HUES64 (cell line): ENCODE results near the gene EPHB1.
"Not testable (repeated sequence)": the region's sequence is repeated elsewhere in the genome, so short reads cannot be mapped to it uniquely, and the experiment has no call there.

Experiments used
- H3K27ac ChIP-seq: 2 replicates; pipeline ENCODE4 v1.7.0; 2013; ENCODE audit warnings: low read depth, low read length, inconsistent platforms
- H3K27me3 ChIP-seq: 2 replicates; pipeline ENCODE4 v1.6.1; 2013; ENCODE audit warnings: mild to moderate bottlenecking, low read length; ENCODE audit not compliant: insufficient read depth
- H3K36me3 ChIP-seq: 2 replicates; pipeline ENCODE4 v1.6.1; 2013; ENCODE audit warnings: mild to moderate bottlenecking, low read length; ENCODE audit not compliant: insufficient read depth
- H3K4me1 ChIP-seq: 2 replicates; pipeline ENCODE4 v1.6.1; 2013; ENCODE audit warnings: mild to moderate bottlenecking, low read length, moderate library complexity; ENCODE audit not compliant: insufficient read depth
- H3K4me3 ChIP-seq: 2 replicates; pipeline ENCODE4 v1.5.1; 2013; ENCODE audit warnings: mild to moderate bottlenecking, low read length, moderate library complexity
- H3K9ac ChIP-seq: 2 replicates; pipeline ENCODE4 v1.6.1; 2013; ENCODE audit warnings: mild to moderate bottlenecking, low read depth, low read length
- H3K9me3 ChIP-seq: 2 replicates; pipeline ENCODE4 v1.6.1; 2013; ENCODE audit warnings: low read depth, low read length; ENCODE audit not compliant: insufficient read depth
- WGBS: fragments of 150-250, 120-280 bp; methylation state at CpG from one replicate; pipeline ENCODE4 v1.1.7; 2013; ENCODE audit warnings: missing lambda C conversion rate; 5-methylcytosine and 5-hydroxymethylcytosine counted together

Gene EPHB1

DNA sequence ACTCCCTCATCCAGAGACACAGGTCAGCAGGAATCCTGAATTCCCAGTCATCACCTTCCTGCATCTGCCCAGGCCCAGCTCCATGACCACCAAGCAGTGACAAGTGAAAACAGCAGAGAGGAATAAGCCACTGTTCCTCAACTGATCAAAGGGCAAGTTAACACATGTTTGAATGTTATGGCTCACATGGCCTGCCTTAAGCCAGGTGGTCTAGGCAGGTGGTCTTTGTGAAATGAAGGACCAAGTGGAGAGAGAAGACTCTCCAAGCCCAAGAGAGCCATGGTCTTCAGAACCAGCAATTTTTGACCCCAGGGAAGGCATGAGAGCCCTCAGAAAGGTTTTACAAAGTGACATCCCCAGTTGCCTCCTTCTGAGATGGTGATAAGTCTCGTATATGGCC, 161.8 kb downstream of the EPHB1 start:
- H3K36me3 ChIP-seq: no peaks in the 10 kb centered on the region
- H3K27me3 ChIP-seq: no peaks in the 10 kb centered on the region
- no peak overlapping the region for H3K4me3 ChIP-seq
- H3K9me3 ChIP-seq: 0 out of 2 replicates have a peak, but pooled peaks cover under 1% of the 10 kb centered on the region
- H3K4me1 ChIP-seq: no peaks in the 10 kb centered on the region
- 93% methylated on average over 1 of the region's 1 CpG for WGBS
- no peak overlapping the region for H3K27ac ChIP-seq
- no peak overlapping the region for H3K9ac ChIP-seq

DNA sequence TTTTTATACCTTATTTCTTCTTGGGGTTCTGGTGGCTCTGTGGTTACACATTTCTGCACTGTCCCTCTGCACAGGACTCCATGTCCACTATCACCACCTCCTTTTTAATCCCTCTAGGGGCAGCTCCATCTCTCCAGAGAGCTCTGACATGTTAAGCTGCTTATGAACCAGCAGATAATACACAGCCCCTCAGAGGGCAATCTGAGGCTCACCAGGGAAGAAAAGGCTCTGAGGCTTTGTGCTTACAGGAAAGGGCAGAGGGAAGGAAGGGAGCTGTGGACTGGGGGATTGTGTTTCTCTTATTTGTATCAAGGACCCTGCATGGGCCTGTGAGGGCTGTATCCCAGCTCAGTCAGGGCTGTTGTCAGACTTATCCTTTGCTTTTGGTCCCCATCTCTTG, 164.5 kb downstream of the EPHB1 start:
- Histone ChIP-seq H3K4me1 (no peaks in the 10 kb centered on the region), H3K27me3 (no peaks in the 10 kb centered on the region), H3K9ac (no peak overlapping the region), H3K27ac (no peak overlapping the region), H3K4me3 (no peak overlapping the region), H3K9me3 (no peaks in the 10 kb centered on the region), H3K36me3 (no peaks in the 10 kb centered on the region)

DNA sequence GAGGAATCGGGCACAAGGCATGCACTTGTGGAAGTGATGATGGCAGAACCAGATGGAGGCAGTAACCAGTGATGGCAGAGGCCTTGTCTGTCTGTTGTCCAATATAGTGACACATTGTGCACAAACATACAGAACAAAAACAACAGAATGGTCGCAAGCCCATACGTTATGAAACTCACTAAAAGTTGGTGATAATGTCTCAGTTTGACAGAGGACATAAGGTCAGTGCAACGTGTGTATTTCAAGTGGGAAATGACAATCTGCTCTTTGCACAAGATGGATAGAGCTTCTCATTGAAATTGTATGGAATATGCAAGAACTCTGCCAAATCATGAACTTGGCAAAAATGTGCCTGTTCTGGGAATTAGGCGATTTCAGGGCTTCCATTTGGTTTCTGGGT, 169.2 kb downstream of the EPHB1 start:
- Histone ChIP-seq H3K4me1 (peaks cover 8% of the 10 kb centered on the region; the same call in 1 of the 2 replicates), H3K4me3 (no peak overlapping the region), H3K9me3 (no peaks in the 10 kb centered on the region), H3K9ac (no peak overlapping the region), H3K27ac (no peak overlapping the region), H3K27me3 (no peaks in the 10 kb centered on the region), H3K36me3 (no peaks in the 10 kb centered on the region)
- WGBS: 94% methylated on average over 5 of the region's 5 CpGs

DNA sequence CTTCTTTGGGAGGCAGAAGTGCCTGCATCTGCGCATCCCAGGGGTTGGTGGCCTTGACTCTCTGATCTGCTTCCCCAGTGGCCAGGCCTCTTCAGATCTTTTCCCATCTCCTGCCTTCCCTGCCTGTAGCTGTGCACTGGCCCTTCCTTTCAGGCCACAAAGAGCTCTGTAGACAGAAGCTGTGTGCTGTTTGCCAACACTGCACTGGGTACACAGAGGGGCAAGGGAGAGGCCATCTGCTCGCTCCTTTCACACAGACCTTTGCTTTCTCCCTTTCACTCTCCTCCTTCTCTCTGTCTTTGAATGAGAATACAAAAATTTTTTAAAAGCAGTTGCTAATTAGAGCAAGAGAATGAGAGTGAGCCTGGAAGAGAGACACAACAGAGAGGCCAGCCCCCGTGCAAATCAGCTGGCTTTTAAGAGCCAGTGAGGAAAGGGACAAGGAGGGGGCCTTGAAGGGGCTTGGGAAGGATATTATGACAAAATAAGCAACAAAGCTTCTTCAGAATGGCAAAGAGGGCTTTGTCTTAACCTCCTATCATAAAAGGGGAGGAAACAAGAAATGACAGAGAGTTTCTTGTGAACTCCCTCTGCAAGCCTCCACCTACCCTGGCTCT, 170.9 kb downstream of the EPHB1 start:
- H3K4me3 ChIP-seq: no peak overlapping the region
- H3K27ac ChIP-seq: no peak overlapping the region
- H3K4me1 ChIP-seq: peaks cover 8% of the 10 kb centered on the region; the same call in 1 of the 2 replicates
- no peaks in the 10 kb centered on the region for H3K36me3 ChIP-seq
- H3K9ac ChIP-seq: no peak overlapping the region
- WGBS: 83% methylated on average over 3 of the region's 3 CpGs
- no peaks in the 10 kb centered on the region for H3K27me3 ChIP-seq
- no peaks in the 10 kb centered on the region for H3K9me3 ChIP-seq

DNA sequence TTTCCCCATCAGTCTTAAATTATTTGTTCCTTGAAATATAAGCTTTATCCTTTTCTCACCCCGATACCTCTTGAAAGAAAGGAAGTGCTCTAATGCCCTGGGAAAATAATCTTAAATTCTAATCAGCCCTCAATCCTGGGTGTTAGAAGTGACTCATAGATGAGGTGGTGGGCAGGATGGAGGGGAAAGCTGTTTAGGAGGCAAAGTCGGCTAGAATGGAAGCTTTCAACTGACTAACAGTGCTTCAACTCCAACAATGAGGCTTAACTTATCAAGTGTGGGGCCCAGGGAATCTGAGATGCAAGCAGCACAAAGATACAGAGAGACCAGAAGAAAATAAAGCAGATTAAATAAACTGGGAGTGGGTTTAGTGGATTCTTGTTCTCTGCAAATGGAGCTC, 175.8 kb downstream of the EPHB1 start:
- WGBS: 73% methylated on average over 2 of the region's 2 CpGs
- Histone ChIP-seq H3K9me3 (no peaks in the 10 kb centered on the region), H3K36me3 (no peaks in the 10 kb centered on the region), H3K27ac (no peak overlapping the region), H3K9ac (no peak overlapping the region), H3K4me3 (no peak overlapping the region), H3K4me1 (peaks cover 5% of the 10 kb centered on the region; the same call in 1 of the 2 replicates), H3K27me3 (no peaks in the 10 kb centered on the region)

DNA sequence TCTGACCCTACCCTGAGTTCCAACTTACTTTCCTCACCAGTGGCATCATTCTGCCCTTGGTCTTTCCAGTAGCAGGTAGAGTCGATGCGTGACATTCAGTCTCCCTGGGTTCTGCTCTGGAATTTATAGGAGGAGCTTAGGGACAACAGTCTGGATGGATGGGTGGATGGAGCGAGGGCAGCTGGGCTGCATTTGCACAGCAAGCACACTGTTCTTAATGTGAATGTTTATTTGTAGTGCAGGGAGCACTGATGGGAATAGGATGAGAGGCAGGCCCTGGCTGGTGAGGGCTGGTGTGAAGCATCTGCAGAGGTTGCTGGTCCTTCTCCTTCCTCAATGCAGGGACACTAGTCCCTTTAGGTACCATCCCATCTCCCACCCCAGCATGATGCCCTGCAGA, 176.2 kb downstream of the EPHB1 start:
- Histone ChIP-seq H3K9me3 (no peaks in the 10 kb centered on the region), H3K9ac (no peak overlapping the region), H3K4me1 (0 out of 2 replicates have a peak, but pooled peaks cover 1% of the 10 kb centered on the region), H3K4me3 (no peak overlapping the region), H3K27me3 (no peaks in the 10 kb centered on the region), H3K27ac (no peak overlapping the region), H3K36me3 (no peaks in the 10 kb centered on the region)
- 86% methylated on average over 3 of the region's 3 CpGs for WGBS

DNA sequence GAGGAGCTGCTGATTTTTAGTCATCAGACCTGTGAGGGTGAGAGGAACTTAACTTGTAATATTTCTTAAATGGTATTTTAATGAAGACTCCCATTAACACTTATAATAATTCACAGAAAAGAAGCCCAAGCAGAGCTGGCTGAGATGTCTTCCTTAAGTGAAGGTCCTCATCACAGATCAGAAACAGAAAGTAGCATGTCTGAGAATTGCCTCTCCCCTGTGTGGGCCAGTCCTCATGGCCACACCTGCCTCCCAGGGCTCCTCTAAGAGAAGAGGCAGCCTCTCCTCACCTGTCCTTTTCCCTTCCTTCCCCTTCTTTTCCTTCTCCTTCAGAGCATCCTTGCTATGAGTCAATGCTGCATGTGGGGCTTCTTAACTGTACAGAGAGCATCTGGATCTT, 176.8 kb downstream of the EPHB1 start:
- H3K4me1 ChIP-seq, H3K4me3 ChIP-seq, H3K9me3 ChIP-seq, H3K27ac ChIP-seq, H3K9ac ChIP-seq, H3K27me3 ChIP-seq, H3K36me3 ChIP-seq: not testable (repeated sequence)

DNA sequence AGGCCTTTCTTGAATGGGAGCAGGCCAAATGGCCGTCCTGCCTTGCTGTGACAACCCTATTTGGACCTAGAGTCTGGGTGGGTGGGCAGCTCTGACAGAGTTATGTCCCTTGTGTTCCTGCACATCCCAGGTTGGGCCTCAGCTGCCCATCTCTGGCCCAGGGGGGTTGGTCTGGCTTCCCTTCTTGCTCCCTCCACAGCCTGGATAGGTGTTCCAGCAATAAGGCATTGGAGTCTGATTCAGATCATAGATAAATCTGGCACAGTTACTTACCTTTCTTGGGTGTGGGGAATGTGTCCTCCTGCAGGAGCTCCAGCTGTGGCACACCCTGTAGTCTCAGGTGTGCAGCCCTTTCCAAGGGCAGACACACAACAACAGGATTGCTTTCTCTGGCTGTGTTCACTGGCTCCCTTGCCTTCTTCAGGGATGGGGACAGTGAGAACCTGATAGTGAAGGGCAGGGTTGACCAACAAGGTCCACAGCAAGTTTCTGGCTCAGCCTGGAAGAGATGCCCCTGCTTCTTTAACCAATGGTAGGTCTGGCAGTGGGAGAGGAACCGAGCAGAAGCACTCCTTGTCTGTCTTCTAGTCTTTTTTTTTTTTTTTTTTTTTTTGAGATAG, 177.9 kb downstream of the EPHB1 start:
- H3K27ac ChIP-seq: no peak overlapping the region

DNA sequence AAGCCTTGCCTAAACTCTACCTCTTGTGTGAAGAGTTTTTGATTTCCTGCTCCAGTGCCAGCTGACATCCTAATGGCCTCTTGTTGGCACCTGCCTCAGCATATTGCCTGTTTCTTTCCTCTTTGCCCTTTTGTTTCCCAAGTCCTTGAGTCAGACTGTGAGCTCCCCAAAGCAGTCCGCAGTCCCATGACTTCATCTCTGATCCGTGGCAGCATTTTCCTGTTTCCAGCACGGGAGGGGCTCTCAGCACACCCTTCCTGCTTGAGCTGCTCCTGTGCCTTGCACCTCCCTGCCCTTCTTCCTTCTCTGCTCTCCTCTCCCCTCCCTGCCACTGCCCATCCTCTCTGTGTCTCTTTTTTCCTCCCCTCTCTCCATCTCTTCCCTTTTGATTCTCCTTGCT, 179.6 kb downstream of the EPHB1 start:
- Histone ChIP-seq H3K27ac (no peak overlapping the region), H3K9ac (no peak overlapping the region), H3K4me3 (no peak overlapping the region), H3K36me3 (no peaks in the 10 kb centered on the region), H3K9me3 (no peaks in the 10 kb centered on the region), H3K4me1 (no peaks in the 10 kb centered on the region), H3K27me3 (no peaks in the 10 kb centered on the region)
- 57% methylated on average over 3 of the region's 3 CpGs for WGBS

More for the DNA sequence above, 177.9 kb downstream of the EPHB1 start:
- no peaks in the 10 kb centered on the region for H3K27me3 ChIP-seq
- 99% methylated on average over 2 of the region's 2 CpGs for WGBS
- H3K9me3 ChIP-seq: no peaks in the 10 kb centered on the region
- no peaks in the 10 kb centered on the region for H3K36me3 ChIP-seq
- H3K9ac ChIP-seq: no peak overlapping the region
- H3K4me1 ChIP-seq: no peaks in the 10 kb centered on the region
- H3K4me3 ChIP-seq: no peak overlapping the region

DNA sequence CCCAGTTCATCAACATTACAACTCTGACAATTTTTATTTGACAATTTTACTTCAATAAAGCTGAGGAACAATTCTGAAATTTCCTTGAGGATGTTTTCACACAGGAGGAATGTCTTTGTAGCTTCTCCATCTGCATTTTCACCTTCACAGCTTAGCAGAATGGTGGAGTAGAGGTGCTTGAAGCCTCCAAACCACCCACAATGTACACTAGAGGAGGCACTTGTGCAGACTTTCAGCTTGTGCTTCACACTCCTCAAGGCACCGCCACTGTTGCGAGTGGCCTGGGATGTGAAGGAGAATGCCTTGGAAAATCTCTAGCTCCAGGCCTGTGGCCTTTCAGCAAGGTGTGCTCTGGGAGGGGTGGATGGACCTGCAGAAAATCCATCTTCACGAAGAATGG, 181.9 kb downstream of the EPHB1 start:
- Histone ChIP-seq H3K27ac (no peak overlapping the region), H3K27me3 (no peaks in the 10 kb centered on the region), H3K4me1 (no peaks in the 10 kb centered on the region), H3K36me3 (no peaks in the 10 kb centered on the region), H3K9ac (no peak overlapping the region), H3K4me3 (no peak overlapping the region), H3K9me3 (no peaks in the 10 kb centered on the region)
- WGBS: 84% methylated on average over 3 of the region's 3 CpGs

DNA sequence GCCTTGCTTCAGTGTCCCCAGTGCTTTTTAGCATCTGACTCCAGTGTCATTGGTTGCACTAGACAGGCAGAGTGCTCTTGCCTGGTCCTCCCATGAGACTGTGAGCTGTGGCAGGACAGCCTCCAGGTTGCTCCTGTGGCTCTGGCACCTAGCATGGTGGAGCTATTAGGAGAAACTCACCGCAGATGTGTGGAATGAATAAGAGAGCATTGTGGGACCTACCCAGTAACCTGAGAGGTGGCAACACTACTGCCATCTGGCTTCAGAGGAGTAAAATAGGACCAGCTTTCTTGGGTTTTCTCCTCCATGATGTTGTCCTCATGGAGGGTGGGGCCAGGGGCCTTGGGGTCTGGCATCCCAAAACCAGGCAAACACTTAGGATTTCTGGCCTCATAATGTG, 183.6 kb downstream of the EPHB1 start:
- no peaks in the 10 kb centered on the region for H3K36me3 ChIP-seq
- H3K9me3 ChIP-seq: no peaks in the 10 kb centered on the region

More for the DNA sequence above, 183.6 kb downstream of the EPHB1 start:
- no peak overlapping the region for H3K4me3 ChIP-seq
- no peak overlapping the region for H3K9ac ChIP-seq
- no peak overlapping the region for H3K27ac ChIP-seq
- 84% methylated on average over 1 of the region's 1 CpG for WGBS
- H3K4me1 ChIP-seq: no peaks in the 10 kb centered on the region
- no peaks in the 10 kb centered on the region for H3K27me3 ChIP-seq
